OCI-M2 (cell line): ENCODE measurements around the gene ARAP1.

ENCODE experiments used
- DNase-seq: peaks from one replicate; lab custom pipeline; 2025; ENCODE audit not compliant: unreplicated experiment; lab: John Stamatoyannopoulos, UW

ARAP1 gene

DNA sequence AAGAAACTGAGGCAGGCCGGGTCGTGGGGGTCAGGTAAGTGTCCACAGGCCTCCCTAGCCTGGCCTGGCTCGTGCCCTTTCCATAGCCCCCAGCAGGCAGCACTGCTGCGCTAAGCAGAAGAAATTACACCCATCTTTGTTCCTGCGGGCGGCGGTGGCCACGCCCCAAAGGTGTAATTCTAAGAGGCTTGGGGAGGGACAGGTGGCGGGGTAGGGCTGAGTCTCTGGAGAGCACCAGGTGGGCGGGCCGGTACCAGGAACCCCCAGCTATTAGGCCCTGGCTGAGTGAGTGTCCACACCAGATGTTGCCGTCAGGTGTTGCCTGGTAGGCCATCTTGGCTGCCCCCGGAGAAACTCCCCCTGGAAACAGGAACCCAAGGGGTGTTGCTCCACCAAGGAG, 12.3 kb upstream of the ARAP1 start:
- DNase-seq: no peak

DNA sequence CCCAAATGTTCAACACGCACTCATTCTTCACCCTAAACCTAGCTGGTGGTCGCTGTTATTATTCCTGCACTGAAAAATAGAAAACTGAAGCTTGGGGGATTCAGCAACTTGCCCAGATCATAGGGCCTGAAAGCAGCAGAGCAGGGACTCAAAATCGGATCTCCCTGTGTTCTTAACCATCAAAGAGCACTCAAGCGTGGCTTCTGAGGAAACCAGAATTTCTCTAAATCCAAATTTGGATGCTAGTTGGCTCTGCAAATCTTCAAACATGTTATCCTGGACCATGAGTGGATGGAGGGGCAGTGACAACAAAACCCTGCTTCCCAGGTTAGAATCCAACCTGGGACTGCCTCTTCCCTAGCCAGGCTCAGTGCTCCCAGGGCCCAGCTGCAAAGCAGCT, 11.6 kb upstream of the ARAP1 start:
- DNase-seq: no peak

DNA sequence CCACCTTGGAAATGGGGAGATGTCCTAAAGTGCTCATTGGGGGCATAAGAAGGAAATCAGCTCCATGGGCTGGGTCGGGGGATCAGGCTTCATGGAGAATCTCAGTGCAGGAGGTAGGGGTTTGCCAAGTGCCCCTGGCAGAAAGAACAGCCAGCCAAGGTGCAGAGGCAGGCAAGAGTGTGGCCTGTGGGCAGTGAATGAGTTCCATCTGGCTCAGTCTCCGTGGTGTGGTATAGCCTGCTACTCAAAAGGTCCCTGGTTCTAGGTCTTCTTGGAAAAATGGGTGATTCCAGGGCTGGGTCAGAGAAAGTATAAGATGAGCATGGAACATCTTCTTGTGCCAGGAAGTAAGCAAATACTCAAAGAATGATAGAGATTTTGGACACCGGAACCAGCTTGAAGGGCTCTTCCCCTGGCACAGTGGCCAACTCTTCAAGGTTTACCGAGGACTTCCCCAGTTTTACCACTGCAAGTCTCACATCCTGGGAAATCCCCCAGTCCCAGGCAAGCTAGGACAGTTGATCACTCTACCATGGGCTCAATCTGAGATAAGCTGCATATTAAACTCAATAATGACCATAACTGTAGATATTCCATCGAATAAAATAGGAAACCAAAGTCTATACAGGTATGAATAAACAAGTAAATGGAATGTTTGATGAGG, 10.6 kb upstream of the ARAP1 start:
- no peak for DNase-seq

DNA sequence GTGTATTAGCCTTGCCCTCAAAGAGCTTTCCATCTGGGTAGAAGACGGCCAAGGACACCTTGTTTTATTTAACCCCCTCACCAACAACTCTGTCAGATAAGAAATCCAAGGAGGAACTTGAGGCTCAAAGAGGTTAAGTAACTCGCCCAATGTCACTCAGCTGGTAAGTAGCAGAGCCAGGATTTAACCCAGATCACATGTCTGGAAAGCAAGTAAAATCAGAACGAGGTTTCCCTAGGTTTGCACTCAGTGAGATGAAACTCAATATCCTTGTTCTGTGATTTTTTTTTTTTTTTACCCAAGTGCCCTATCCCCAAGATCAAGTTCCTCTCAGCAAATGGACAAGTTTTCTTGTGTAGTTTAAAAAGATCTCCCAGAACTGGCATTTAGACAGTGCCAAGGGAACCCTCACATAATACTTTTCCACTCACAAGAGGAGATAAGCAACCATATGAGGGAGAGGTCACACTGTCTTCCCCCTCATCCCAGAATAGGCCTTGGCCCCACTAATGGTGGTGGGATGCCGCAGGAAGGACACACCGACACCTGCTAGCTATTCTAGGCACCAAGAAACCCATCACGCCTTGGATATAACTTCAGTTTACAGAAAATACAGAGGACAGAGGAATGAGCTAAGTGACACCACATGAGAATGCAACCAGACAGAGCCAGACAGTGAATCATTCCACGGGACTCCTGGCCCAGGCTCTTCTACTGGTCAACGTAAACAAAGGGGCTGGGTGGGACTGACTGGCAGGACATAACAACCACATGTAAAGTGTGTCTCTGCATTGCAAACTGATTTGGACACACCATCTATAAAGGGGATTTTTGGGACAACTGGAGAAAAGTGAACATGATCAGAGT, 8.6 kb upstream of the ARAP1 start:
- no peak for DNase-seq

DNA sequence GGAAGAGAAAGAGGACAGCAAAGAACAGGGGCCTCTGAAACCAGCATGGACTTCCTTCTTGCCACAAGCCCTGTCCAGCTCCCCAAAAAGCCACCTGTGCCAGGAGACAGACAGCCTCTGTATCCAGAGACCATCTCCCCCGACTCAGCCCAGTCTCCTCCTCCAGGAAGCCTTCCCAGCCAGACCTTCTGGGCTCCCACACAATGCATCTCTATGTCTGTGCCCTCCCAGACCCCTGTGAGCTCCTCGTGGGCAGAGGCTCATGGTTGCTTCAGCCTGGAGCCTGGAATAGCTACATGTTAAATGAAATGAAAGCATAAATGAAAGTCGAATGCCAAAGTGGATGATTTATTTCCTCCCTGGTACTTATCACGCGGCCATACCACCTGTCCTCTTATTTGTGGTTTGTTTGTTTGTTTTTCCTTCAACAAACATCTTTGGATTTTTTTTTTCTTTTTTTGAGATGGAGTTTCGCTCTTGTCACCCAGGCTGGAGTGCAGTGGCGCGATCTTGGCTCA, 7.3 kb upstream of the ARAP1 start:
- DNase-seq: no peak

DNA sequence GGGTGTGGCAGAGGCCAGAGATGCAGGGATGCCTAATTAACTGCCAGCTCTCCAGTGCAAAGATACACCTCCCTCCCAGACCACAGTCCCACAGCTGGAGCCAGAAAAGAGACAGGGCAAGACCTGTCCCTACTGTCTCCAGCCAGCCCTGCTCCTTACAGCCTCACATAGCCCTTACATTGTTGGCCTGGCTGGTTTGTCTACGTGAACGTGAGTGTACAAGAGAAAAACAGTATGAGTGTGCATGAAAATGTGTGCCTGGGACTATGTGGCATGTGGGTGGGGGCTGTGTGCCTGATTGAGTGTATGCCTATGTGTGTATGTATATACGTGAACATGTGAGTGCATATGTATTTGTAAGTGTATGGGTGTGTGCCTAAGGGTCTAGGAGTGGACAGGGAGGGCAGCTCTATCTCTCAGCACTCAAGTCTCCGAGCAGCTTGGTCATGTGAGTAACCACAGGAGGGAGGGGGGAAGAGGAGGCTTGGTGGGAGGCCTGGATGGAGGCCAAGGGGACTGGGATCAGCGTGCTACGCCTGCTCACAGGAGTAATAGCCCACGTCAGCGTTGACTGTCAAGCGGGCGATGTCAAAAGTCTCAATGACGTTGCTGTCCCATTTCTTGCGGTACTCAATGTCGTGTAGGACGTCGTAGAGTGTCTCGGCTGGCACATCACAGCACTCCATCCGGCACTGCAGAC, 6.6 kb upstream of the ARAP1 start:
- no peak for DNase-seq

DNA sequence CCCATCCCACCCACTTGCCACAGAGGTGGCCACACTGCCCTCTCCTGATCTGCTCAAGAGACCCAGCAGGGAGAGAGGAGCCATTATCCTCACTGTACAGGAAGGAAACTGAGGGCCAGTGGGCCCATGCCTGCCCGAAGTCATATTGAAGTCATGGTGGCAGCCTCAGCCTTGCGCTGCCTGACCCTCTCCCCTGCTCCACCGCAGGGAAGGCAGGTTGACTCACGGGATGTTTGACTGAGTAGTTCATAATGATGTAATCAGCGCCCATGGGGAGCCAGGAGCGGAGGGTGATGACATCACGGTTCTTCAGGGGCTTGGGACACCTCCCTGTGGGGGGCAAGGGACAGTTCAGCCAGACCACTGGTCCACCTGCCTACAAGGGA, 6.1 kb upstream of the ARAP1 start:
- no peak for DNase-seq

DNA sequence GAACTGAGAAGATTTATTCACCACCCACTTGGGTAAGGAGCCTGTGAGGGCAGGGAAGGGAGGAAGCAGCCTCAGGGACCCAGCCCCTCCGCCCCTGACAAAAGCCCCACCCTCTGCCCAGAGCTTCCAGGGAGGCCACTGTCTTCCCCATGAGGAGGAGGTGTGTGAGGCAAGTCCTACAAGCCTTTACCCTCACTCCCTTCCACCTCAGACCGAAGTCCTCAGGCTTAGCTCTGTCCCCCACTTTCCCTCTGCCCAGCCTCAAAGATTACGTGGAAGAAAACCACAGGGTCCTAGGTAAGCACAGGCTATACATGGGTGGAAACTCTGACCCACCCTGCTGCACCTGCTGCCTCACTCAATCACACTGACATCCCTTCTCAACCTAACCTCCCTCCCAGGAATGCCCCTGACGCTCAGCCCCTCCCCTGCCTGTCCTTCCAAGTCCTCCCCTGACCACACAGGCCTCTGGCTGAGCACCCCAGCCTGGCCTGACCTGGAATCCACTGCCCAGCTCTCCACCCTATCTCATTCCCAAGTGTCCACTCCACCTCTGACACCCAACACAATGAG, 3.6 kb upstream of the ARAP1 start:
- DNase-seq: no peak

DNA sequence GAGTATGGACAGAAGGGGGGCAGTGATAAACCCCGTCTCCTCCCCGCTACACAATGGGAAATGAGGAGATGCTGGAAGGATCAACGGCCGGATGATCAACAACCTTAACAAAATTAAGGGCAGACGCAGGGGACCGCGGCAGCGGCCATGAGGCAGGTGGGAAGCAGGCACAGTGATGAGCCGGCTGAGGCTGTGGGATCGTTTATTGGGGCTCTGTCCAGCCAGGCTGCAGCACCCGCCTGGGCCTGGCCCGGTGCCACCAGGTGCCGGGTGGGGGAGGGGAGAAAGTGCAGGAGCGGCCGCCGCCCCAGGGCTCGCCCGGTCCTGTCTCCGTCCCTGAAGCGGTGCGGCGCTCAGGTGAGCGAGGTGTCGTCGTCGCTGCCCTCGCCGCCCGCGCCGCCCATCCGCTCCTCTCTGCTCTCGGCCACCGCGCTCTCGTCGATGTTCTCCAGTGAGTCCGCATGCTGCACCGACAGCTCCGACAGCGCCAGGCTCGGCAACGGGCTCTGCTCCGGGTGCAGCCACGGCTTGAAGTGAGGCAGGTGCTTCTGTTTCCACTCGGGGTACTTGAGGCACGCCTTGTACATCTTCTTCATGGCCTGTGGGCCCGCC, 2.4 kb upstream of the ARAP1 start:
- DNase-seq: no peak

DNA sequence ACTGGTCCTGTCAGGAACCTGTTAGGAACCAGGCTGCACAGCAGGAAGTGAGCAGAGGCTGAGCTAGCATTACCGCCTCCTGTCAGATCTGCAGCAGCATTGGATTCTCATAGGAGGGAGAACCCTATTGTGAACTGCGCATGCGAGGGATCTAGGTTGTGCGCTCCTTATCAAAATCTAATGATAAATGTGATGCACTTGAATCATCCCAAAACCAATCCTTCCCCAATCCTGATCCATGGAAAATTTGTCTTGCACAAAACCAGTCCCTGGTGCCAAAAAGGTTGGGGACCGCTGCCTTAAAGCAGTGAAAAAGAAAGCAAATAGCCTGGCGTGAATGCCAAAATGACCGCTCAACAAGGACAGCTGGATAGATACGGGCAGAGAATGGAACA, 1.9 kb upstream of the ARAP1 start:
- DNase-seq: no peak

DNA sequence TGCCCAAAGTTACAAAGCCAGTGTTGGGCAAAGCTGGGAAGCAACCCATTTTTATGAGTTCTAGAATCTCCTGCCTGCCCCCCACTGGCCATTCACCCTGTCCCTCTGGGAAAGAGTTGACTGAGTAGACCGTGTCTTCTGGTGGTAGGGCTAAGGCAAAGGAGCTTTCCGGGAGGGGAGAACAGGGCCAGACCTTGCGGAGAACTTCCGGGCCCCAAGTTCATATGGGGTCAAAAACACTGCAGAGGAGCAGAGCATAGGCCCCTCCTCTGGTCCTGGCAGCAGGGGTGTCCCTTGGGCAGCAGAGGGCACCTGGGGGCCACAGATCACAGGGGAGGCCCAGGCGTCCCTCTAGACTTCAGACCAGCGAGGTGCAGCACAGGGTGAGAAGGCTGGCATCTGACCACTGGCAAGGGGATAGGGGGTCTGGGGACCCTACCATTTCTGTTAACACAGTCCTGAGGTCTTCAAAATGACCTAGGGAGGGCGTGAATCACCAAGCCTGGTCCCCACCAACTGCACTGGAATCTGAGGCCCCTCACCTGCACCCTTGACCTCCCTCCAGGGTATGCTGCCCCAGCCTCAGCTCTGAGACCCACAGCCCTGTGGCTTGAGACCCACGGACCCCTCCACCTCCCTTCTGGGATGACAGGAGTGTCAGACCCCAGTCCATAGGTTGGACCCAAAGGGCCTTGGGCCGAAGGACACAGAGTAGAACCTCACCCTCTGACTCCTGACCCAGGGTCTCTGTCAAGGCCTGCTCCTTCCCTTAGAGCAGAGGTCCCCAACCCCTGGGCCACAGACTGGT, 1.3 kb upstream of the ARAP1 start:
- no peak for DNase-seq

DNA sequence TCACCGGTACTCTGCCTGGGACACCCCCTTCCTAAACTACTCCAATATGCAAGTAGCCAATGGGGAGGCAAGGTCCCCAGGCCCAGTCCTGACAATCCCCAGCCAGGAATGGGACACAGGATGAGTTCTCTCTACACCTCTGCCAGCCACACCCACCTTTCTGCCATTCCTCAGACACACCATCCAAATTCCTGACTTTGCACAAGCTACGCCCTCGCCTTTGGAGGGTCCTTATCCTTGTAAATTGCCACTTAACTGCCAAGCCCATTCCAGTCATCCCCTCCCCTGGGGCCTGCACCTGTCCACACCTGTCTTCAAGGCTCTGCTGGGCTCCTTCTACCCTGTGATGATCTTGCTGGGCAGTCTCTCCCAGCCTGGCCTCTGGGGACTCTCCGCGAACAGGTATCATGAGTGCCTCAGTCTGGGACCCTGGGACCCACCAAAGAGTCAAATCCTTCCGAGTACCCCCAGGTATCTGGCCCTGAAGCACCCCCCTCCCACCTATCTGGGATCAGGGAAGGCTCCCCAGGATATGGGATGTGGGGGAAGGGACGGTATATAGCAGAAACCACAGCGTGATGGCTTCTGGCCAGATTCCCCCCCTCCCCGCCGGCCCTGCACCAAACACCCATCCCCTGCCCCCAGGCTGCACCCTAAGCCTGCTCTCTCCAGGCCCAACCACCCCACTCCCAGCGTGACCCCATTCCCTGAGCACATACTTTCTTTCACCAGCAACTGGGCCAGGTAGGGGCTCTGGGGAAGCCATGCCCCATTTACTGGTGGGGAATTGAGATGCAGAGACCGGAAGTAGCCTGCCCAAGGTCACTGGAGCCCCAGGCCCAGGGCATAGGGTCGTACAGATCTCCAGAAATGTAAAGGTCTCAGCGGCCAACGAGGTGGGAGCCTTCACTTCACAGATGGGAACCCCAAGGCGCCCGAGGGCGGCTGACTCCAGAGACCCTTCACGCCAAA, 806 bp downstream of the ARAP1 start:
- no peak for DNase-seq

DNA sequence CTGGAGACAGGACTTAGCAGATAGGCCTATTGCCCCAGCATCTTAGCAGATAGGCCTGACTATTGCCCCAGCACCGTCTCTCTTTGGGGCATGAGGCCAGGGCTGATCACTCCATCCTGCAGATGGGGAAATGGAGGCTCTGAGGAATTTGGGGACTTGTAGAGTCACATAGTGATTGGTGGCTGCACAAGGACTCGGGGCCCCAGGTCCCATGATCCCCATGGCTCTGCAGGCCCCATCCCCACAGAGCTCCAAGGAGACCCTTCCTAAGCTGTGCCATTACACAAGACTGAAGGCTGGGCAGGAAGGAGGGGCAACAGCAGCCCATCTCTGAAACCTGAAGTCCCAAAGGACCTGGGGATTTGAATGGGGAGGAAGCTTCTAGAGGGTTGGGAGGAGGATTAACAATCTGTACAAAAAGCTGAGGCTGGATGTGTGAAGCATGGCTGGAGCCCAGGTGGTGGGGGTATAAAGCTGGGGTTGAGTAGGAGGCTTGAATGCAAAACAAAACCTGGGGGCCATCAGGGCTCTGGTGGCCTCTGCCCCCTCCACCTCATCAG, 1.6 kb downstream of the ARAP1 start:
- DNase-seq: no peak

DNA sequence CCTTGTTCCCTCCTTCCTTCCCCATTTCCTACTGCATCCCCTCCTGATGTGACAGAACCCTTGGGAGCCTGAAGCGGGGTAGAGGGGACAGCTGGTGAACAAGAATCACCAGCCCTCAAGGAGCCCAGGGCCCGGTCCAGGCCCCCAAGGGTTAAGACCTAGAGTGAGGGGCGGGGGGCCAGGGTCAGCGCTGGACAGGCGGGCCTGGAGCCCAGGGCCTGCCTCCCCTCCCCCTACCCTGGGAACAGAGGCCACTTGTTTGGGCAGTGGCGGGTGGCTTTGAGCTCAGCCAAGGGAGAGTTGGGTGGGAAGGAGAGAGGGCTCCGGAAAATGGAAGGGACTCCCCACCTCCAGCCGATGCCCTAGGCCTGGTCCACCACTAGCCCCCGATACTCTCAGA, 2.1 kb downstream of the ARAP1 start:
- no peak for DNase-seq

DNA sequence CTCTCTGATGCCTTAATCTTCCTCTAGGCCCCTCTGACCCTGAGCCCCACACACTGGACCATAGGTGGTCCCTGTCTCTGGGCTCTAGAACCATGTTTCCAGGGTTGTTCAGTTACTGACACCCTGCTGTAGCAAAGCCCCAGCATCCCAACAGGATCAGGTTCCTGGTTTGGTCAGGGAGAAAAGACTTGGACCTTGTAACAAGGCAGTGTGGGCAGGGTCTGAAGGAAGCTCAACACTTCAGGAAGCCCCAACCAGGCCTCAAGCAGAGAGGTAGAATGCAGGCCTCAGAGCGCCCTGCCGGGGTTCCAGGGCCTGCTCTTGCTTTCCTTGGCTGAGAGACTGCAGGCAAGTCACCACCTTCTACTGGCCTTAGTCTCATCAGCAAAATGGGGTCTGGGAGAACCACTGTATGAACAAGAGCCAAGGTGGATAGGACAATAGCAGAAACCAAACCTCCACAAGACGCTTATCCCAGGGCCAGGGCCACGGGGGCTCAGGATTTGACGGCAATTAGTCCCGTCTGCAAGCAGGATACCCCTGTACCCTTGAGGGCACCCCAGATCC, 4.8 kb downstream of the ARAP1 start:
- DNase-seq: no peak

DNA sequence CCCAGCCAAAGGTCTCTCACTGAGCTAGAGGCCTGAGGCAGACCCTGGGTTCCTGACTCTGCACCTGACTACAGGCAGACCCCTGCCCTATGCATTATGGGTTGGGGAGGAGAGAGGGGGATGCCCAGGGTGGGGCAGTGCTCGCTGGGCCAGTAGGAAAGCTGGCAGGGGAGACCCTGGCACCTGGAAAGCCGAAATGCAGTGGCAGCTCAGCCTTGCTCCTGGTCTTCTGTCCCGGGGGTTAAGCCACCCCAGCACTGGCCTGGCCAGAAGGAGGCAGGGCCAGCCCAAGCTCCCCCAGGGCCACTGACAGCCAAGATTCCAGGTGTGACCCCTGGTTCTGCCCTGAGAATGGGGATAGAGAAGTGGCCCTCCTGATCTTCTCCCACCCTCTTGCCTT, 5.4 kb downstream of the ARAP1 start:
- DNase-seq: no peak

DNA sequence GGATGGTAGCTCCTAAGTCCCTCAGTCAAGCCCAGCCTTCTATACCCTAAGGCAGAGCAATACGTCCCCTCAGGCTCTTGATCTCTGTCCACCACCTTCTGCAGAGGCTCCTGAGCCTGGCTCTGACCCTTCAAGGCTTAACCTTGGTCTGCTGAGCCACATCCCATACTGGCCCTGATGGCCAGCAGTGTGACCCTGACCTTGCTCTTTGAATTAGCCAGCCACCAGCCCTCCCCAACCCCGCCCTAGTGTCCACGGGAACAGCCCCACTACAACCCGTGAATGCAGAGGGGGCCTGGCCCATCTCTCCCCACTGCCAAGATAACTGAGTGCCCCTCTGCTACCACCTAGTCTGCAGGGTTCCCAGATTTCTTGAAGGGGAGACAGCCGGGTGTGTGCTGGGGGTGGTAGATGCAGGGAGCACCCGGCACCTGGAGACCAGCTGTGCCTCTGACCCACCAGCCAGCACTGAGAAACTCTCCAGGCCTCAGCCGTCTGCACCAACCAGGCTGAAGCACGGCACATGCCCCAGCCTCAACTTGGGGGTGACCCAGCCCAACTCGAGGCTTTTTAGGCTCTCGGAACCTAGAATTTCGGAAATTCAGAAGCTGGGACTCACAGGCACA, 6.2 kb downstream of the ARAP1 start:
- DNase-seq: no peak

DNA sequence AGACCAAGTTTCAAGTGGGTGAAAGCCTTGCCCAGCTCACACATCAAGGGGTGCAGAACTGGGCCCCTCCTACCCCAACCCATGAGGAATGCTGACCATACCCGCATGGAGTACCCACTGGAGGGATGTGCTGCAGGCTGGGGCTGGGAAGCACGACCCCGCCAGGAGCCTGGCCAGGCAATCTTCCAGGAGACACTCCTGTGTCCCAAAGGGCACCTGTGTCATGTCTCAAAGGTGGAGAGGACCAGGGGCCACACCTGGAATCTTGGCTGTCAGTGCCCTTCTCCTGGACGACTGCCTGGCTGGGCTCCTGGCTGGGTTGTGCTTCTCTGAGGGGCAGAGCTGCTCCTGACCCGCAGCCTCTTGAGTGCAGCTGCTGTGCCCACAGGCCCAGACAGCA, 6.7 kb downstream of the ARAP1 start:
- no peak for DNase-seq
